ENCODE results near the gene TPST1.

Gene TPST1

DNA sequence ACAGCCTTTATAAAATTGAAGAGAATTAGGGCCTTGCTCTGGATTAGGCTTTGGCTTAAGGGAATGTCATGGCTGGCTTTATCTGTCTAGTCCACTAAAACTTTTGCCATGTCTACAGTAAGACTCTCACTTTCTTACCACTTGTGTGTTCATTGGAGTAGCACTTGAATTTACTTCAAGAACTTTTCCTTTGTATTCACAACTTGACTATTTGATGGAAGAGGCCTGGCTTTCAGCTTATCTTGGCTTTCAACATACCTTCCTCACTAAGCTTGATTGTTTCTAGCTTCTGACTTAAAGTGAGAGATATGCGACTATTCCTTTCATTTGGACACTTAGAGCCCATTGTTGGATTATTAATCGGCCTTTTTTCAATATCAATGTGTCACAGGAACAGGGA lies 96.1 kb downstream of the TPST1 start:
- Histone ChIP-seq H4K8ac (ENCODE audit: low read length) (no peak overlapping the region), H3K9ac (ENCODE audit: low read length) (no peak overlapping the region), H4K91ac (ENCODE audit: low read length) (no peak overlapping the region), H2AK5ac (ENCODE audit: low read length, severe bottlenecking) (no peak overlapping the region), H2AFZ (ENCODE audit: low read depth, low read length) (no peak overlapping the region), H3K4ac (ENCODE audit: low read depth in 1 of 2, low read length in 2 of 2) (no peak overlapping the region), H3K9me3 (ENCODE audit: control insufficient read depth, low read length) (peaks cover 27% of the 10 kb centered on the region), H2BK5ac (ENCODE audit: low read depth, low read length, poor library complexity, severe bottlenecking) (no peak overlapping the region), H3K79me1 (replicated peaks; ENCODE audit: low read length, poor library complexity, severe bottlenecking) (peaks cover 24% of the 10 kb centered on the region), H3K14ac (ENCODE audit: low read length in 2 of 2) (no peak overlapping the region), H3K27me3 (ENCODE audit: control insufficient read depth in 1 of 2, insufficient read depth in 1 of 2, low read length in 2 of 2) (no peaks in the 10 kb centered on the region), H3K4me3 (ENCODE audit: insufficient read depth in 1 of 2, low read depth in 1 of 2, low read length in 2 of 2) (no peak overlapping the region), H3K36me3 (ENCODE audit: control insufficient read depth in 1 of 2, insufficient read depth in 2 of 2, low read depth in 1 of 2, low read length in 2 of 2) (no peaks in the 10 kb centered on the region), H2BK12ac (ENCODE audit: low read length in 2 of 2) (no peak overlapping the region), H2BK15ac (ENCODE audit: low read depth, poor library complexity, severe bottlenecking) (no peak overlapping the region), H3K18ac (ENCODE audit: low read depth in 1 of 2, low read length in 2 of 2) (no peak overlapping the region), H2BK120ac (ENCODE audit: low read depth, low read length) (no peak overlapping the region), H3K27ac (ENCODE audit: low read length, poor library complexity, severe bottlenecking) (no peak overlapping the region), H3K23ac (ENCODE audit: low read length in 2 of 2) (no peak overlapping the region), H3K4me2 (ENCODE audit: low read length, poor library complexity, severe bottlenecking) (no peak overlapping the region), H3K4me1 (ENCODE audit: control insufficient read depth, insufficient read depth, low read depth, low read length) (no peaks in the 10 kb centered on the region)
- no peak for DNase-seq
- 100% methylated on average over 2 of the region's 2 CpGs for WGBS

DNA sequence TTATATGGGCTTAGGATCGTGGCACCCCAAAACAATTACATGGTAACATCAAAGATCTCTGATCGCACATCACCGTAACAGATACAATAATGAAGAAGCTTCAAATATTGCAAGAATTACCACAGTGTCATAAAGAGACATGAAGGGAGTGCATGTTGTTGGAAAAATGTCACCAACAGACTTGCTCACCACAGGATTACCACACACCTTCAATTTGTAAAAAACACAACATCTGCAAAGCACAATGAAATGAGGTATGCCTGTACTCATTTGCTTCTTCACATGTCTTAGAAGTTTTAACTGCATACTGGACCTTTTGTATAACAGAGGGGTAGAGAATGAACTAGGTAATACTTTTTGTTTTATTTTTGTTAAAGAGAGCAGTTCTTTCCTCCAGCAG lies 96.6 kb downstream of the TPST1 start:
- no peak overlapping the region for H3K27ac ChIP-seq (ENCODE audit: low read length, poor library complexity, severe bottlenecking)
- H4K8ac ChIP-seq (ENCODE audit: low read length), result no peak overlapping the region
- H3K9me3 ChIP-seq (ENCODE audit: control insufficient read depth, low read length), result peaks cover 27% of the 10 kb centered on the region
- H2BK12ac ChIP-seq (ENCODE audit: low read length in 2 of 2), result no peak overlapping the region
- H3K18ac ChIP-seq (ENCODE audit: low read depth in 1 of 2, low read length in 2 of 2), result no peak overlapping the region
- no peak overlapping the region for H2AFZ ChIP-seq (ENCODE audit: low read depth, low read length)
- no peak overlapping the region for H3K4ac ChIP-seq (ENCODE audit: low read depth in 1 of 2, low read length in 2 of 2)
- no peak for DNase-seq
- H3K4me3 ChIP-seq (ENCODE audit: insufficient read depth in 1 of 2, low read depth in 1 of 2, low read length in 2 of 2), result no peak overlapping the region
- no peak overlapping the region for H3K23ac ChIP-seq (ENCODE audit: low read length in 2 of 2)
- no peak overlapping the region for H2BK120ac ChIP-seq (ENCODE audit: low read depth, low read length)
- no peaks in the 10 kb centered on the region for H3K36me3 ChIP-seq (ENCODE audit: control insufficient read depth in 1 of 2, insufficient read depth in 2 of 2, low read depth in 1 of 2, low read length in 2 of 2)
- no peak overlapping the region for H2AK5ac ChIP-seq (ENCODE audit: low read length, severe bottlenecking)
- no peak overlapping the region for H3K14ac ChIP-seq (ENCODE audit: low read length in 2 of 2)
- H3K9ac ChIP-seq (ENCODE audit: low read length), result no peak overlapping the region
- no peaks in the 10 kb centered on the region for H3K27me3 ChIP-seq (ENCODE audit: control insufficient read depth in 1 of 2, insufficient read depth in 1 of 2, low read length in 2 of 2)
- no peak overlapping the region for H4K91ac ChIP-seq (ENCODE audit: low read length)
- H3K4me2 ChIP-seq (ENCODE audit: low read length, poor library complexity, severe bottlenecking), result no peak overlapping the region
- H3K4me1 ChIP-seq (ENCODE audit: control insufficient read depth, insufficient read depth, low read depth, low read length), result no peaks in the 10 kb centered on the region
- WGBS, result no CpG with 5 or more reads among the region's 3 CpGs
- no peak overlapping the region for H2BK5ac ChIP-seq (ENCODE audit: low read depth, low read length, poor library complexity, severe bottlenecking)
- H3K79me1 ChIP-seq (replicated peaks; ENCODE audit: low read length, poor library complexity, severe bottlenecking), result peaks cover 24% of the 10 kb centered on the region
- no peak overlapping the region for H2BK15ac ChIP-seq (ENCODE audit: low read depth, poor library complexity, severe bottlenecking)

DNA sequence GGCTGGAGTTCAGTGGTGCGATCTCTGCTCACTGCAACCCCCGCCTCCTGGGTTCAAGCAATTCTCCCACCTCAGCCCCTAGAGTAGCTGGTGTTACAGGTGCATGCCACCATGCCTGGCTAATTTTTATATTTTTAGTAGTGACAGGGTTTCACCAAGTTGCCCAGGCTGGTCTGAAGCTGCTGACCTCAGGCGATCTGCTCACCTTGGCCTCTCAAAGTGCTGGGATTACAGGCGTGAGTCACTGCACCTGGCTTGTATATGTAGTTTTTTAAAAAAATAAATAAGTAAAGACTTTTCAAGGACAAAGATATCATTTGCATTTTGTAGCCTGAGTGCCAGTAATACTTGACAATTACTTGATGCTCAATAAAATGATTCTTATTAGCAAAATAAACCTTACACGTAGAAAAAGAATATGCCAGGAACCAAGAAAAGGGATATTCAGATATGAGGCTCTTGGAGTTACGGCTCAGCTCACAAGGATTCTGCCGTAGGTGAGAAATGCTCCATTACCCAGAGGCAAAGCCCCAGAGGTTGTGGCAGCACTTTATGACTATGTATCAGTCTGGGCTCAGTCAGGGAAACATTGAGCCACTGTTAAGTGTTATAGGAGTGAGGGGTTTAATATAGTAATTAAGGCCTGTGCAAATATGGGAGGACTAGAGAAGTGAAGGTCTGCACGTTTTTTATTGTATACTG lies 98.5 kb downstream of the TPST1 start:
- Histone ChIP-seq H2AFZ (ENCODE audit: low read depth, low read length) (no peak overlapping the region), H3K9ac (ENCODE audit: low read length) (no peak overlapping the region), H3K27me3 (ENCODE audit: control insufficient read depth in 1 of 2, insufficient read depth in 1 of 2, low read length in 2 of 2) (no peaks in the 10 kb centered on the region), H3K27ac (ENCODE audit: low read length, poor library complexity, severe bottlenecking) (no peak overlapping the region), H3K4ac (ENCODE audit: low read depth in 1 of 2, low read length in 2 of 2) (no peak overlapping the region), H4K8ac (ENCODE audit: low read length) (no peak overlapping the region), H2BK120ac (ENCODE audit: low read depth, low read length) (no peak overlapping the region), H3K36me3 (ENCODE audit: control insufficient read depth in 1 of 2, insufficient read depth in 2 of 2, low read depth in 1 of 2, low read length in 2 of 2) (peaks cover 0 to 12% of the 10 kb centered on the region in 2 experiments), H3K9me3 (ENCODE audit: control insufficient read depth, low read length) (peaks cover 17% of the 10 kb centered on the region), H2BK5ac (ENCODE audit: low read depth, low read length, poor library complexity, severe bottlenecking) (no peak overlapping the region), H2BK12ac (ENCODE audit: low read length in 2 of 2) (no peak overlapping the region), H4K91ac (ENCODE audit: low read length) (no peak overlapping the region), H3K18ac (ENCODE audit: low read depth in 1 of 2, low read length in 2 of 2) (no peak overlapping the region), H3K14ac (ENCODE audit: low read length in 2 of 2) (no peak overlapping the region), H3K4me1 (ENCODE audit: control insufficient read depth, insufficient read depth, low read depth, low read length) (peaks cover 3% of the 10 kb centered on the region), H3K4me2 (ENCODE audit: low read length, poor library complexity, severe bottlenecking) (no peak overlapping the region), H2BK15ac (ENCODE audit: low read depth, poor library complexity, severe bottlenecking) (no peak overlapping the region), H3K4me3 (ENCODE audit: insufficient read depth in 1 of 2, low read depth in 1 of 2, low read length in 2 of 2) (no peak overlapping the region), H3K23ac (ENCODE audit: low read length in 2 of 2) (no peak overlapping the region), H3K79me1 (replicated peaks; ENCODE audit: low read length, poor library complexity, severe bottlenecking) (peaks cover 26% of the 10 kb centered on the region), H2AK5ac (ENCODE audit: low read length, severe bottlenecking) (no peak overlapping the region)
- WGBS, result 86% methylated on average over 7 of the region's 8 CpGs
- DNase-seq, result no peak

DNA sequence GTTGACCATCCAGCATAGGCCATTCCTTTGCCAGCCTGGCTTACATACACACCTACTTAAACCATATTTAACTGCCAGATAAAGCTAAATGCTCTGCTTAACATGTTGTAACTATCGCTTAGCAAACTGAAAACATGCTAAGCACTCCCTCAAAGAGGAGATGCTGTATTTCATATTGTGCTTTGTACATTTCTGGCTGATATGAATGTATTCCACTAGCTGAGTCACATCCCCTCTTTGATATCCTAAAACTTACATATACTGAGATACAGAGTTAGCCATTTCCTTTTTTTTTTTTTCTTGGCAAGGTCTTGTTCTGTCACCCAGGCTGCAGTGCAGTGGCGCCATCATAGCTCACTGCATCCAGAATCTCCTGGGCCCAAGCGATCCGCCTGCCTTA lies 99.4 kb downstream of the TPST1 start:
- Histone ChIP-seq H3K27ac (ENCODE audit: low read length, poor library complexity, severe bottlenecking) (no peak overlapping the region), H3K4me2 (ENCODE audit: low read length, poor library complexity, severe bottlenecking) (no peak overlapping the region), H3K36me3 (ENCODE audit: control insufficient read depth in 1 of 2, insufficient read depth in 2 of 2, low read depth in 1 of 2, low read length in 2 of 2) (peaks cover 0 to 12% of the 10 kb centered on the region in 2 experiments), H3K9ac (ENCODE audit: low read length) (no peak overlapping the region), H2AFZ (ENCODE audit: low read depth, low read length) (no peak overlapping the region), H4K91ac (ENCODE audit: low read length) (no peak overlapping the region), H3K79me1 (replicated peaks; ENCODE audit: low read length, poor library complexity, severe bottlenecking) (peaks cover 28% of the 10 kb centered on the region), H3K27me3 (ENCODE audit: control insufficient read depth in 1 of 2, insufficient read depth in 1 of 2, low read length in 2 of 2) (no peaks in the 10 kb centered on the region), H2BK5ac (ENCODE audit: low read depth, low read length, poor library complexity, severe bottlenecking) (no peak overlapping the region), H3K4me1 (ENCODE audit: control insufficient read depth, insufficient read depth, low read depth, low read length) (peaks cover 5% of the 10 kb centered on the region), H2BK120ac (ENCODE audit: low read depth, low read length) (peak overlapping the region; percentile 23), H4K8ac (ENCODE audit: low read length) (no peak overlapping the region), H3K23ac (ENCODE audit: low read length in 2 of 2) (no peak overlapping the region), H3K9me3 (ENCODE audit: control insufficient read depth, low read length) (peaks cover 9% of the 10 kb centered on the region), H3K4ac (ENCODE audit: low read depth in 1 of 2, low read length in 2 of 2) (peak overlapping the region in 1 of 2 experiments; percentile 29), H2BK12ac (ENCODE audit: low read length in 2 of 2) (no peak overlapping the region), H3K4me3 (ENCODE audit: insufficient read depth in 1 of 2, low read depth in 1 of 2, low read length in 2 of 2) (no peak overlapping the region), H2AK5ac (ENCODE audit: low read length, severe bottlenecking) (no peak overlapping the region), H3K18ac (ENCODE audit: low read depth in 1 of 2, low read length in 2 of 2) (peak overlapping the region in 1 of 2 experiments; percentile 5), H3K14ac (ENCODE audit: low read length in 2 of 2) (no peak overlapping the region), H2BK15ac (ENCODE audit: low read depth, poor library complexity, severe bottlenecking) (peak overlapping the region; percentile 57)
- DNase-seq, result no peak
- 100% methylated on average over 1 of the region's 4 CpGs for WGBS
